Thymus (tissue), 11 donors: ENCODE measurements around the gene GRID2. TPM values are rescaled to one million over a fixed set of nuclear protein-coding genes. Genes with fewer than 3 reads are reported as not detected.

Source experiments
- DNase-seq, 9 donors: peaks; one replicate each; pipeline ENCODE4 v3.0.0-alpha.2; 2013; ENCODE audit warnings: low spot score in 9 of 9, low read depth in 6 of 9, missing footprints in 1 of 9
- H3K27ac ChIP-seq, 2 donors: one replicate each; pipeline ENCODE4 v1.5.1; 2013; ENCODE audit warnings: control low read depth in 1 of 2, low read depth in 1 of 2, low read length in 1 of 2, mild to moderate bottlenecking in 1 of 2, moderate library complexity in 1 of 2
- H3K27me3 ChIP-seq, 2 donors: one replicate each; pipeline ENCODE4 v1.5.1; 2013; ENCODE audit warnings: low read length in 1 of 2; ENCODE audit not compliant: control insufficient read depth in 2 of 2, insufficient read depth in 1 of 2
- H3K36me3 ChIP-seq, 2 donors: one replicate each; pipeline ENCODE4 v1.5.1; 2013; ENCODE audit warnings: low read length in 1 of 2, mild to moderate bottlenecking in 1 of 2, moderate library complexity in 1 of 2; ENCODE audit not compliant: control insufficient read depth in 2 of 2, insufficient read depth in 2 of 2
- H3K4me1 ChIP-seq, 2 donors: one replicate each; pipeline ENCODE4 v1.5.1; 2013; ENCODE audit warnings: low read length in 2 of 2; ENCODE audit not compliant: control insufficient read depth in 2 of 2, insufficient read depth in 2 of 2
- H3K4me3 ChIP-seq, 2 donors: one replicate each; pipeline ENCODE4 v1.5.1; 2013; ENCODE audit warnings: low read length in 2 of 2, control low read depth in 1 of 2, mild to moderate bottlenecking in 1 of 2
- H3K9me3 ChIP-seq, 2 donors: one replicate each; pipeline ENCODE4 v1.5.1; 2013; ENCODE audit warnings: low read length in 1 of 2, mild to moderate bottlenecking in 1 of 2; ENCODE audit not compliant: control insufficient read depth in 2 of 2, insufficient read depth in 1 of 2
- WGBS: extraction: QIAGEN DNeasy Blood & Tissue Kit; methylation state at CpG from one replicate; pipeline ENCODE4 v1.1.7; 2013; 5-methylcytosine and 5-hydroxymethylcytosine counted together
- polyA plus RNA-seq: library from polyadenylated mRNA; stranded (reverse); fragments of 200-250 nt; gene quantifications from one replicate; pipeline ENCODE4 v1.2.3, GENCODE V29; 2013
- total RNA-seq: library from RNA; stranded (reverse); fragments of 120-200 nt; gene quantifications from one replicate; pipeline ENCODE4 v1.2.4, GENCODE V29; 2013
- donor health status: healthy.

GRID2 gene
- total and polyA plus RNA-seq, 2 donors, result 0.05 to 0.09 TPM

DNA sequence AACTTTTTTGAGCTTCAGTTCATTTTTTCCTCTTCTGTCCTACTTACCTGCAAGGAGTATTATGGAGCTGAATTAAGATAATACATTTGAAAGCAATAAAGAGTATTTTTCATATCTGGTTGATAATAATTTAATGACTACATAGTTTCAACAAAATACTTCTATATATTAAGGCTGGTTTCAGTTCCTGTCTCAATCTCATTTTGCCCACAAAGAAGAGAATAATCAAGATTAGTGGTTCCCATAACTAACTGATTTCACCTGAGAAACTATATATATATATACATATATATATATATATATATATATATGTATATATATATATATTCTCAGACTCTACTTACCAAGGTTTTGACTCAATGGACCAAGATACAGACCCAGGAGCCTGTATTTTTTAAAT, 1437.1 kb downstream of the GRID2 start:
- Histone ChIP-seq H3K36me3 (no peaks in the 10 kb centered on the region), H3K4me3 (no peak overlapping the region), H3K27ac (no peak overlapping the region), H3K27me3 (no peaks in the 10 kb centered on the region), H3K9me3 (no peaks in the 10 kb centered on the region), H3K4me1 (no peaks in the 10 kb centered on the region)
- no peak for DNase-seq

DNA sequence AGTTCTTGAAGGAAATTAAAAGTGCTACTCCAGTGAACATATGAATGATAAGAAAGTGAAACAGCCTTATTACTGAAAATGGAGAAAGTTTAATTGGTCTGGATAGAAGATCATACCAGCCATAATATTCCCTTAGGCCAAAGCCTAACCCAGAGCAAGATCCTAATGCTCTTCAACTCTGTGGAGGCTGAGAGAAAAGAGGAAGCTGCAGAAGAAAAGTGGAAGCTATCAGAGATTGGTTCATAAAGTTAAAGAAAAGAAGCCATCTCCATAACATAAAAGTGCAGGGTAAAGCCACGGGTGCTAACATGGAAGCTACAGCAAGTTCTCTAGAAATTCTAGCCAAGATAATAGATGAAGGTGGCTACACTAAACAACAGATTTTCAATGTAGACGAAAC, 1439.3 kb downstream of the GRID2 start:
- DNase-seq, result no peak
- Histone ChIP-seq H3K27ac (no peak overlapping the region), H3K9me3 (no peaks in the 10 kb centered on the region), H3K36me3 (no peaks in the 10 kb centered on the region), H3K4me1 (no peaks in the 10 kb centered on the region), H3K27me3 (no peaks in the 10 kb centered on the region), H3K4me3 (no peak overlapping the region)
- 78% methylated on average over 2 of the region's 2 CpGs for WGBS

DNA sequence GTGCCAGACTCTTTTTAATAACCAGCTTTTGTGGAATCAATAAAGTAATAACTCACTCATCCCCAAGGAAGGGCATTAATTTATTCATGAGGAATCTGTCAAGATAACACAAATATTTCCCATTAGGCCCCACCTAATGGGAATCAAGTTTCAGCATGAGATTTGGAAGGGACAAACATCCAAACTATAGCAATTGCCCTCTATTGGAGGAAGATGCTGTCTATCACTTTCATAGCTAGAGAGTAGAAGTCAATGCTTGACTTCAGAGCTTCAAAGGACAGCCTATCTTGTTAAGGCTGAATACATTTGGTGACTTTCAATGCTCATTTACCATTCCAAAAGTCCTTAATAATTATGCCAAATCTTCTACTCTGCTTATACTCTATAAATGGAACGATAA, 1439.9 kb downstream of the GRID2 start:
- WGBS, result 95% methylated on average over 1 of the region's 1 CpG

DNA sequence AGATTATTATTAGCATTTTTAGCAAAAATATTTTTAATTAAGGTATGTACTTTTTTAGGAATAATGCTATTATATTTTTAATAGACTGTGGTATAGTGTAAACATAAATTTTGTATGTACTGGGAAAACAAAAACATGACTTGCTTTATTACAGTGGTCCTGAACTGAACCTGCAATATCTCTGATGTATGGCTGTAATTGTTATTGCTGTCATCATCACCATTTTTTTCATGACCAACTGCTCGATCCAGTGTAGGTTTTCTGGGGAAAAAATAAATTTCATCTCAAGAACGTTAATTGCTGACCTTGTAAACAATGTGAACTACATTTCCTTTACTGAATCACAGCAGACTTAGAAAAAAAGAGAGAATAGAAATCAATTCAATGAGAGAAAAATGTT, 1441.2 kb downstream of the GRID2 start:
- Histone ChIP-seq H3K9me3 (no peaks in the 10 kb centered on the region), H3K4me3 (no peak overlapping the region), H3K4me1 (no peaks in the 10 kb centered on the region), H3K27me3 (no peaks in the 10 kb centered on the region), H3K36me3 (no peaks in the 10 kb centered on the region), H3K27ac (no peak overlapping the region)
- WGBS, result 94% methylated on average over 2 of the region's 2 CpGs
- no peak for DNase-seq

More for the DNA sequence above, 1439.9 kb downstream of the GRID2 start:
- Histone ChIP-seq H3K4me3 (no peak overlapping the region), H3K9me3 (no peaks in the 10 kb centered on the region), H3K27me3 (no peaks in the 10 kb centered on the region), H3K4me1 (no peaks in the 10 kb centered on the region), H3K36me3 (no peaks in the 10 kb centered on the region), H3K27ac (no peak overlapping the region)
- DNase-seq, result no peak

DNA sequence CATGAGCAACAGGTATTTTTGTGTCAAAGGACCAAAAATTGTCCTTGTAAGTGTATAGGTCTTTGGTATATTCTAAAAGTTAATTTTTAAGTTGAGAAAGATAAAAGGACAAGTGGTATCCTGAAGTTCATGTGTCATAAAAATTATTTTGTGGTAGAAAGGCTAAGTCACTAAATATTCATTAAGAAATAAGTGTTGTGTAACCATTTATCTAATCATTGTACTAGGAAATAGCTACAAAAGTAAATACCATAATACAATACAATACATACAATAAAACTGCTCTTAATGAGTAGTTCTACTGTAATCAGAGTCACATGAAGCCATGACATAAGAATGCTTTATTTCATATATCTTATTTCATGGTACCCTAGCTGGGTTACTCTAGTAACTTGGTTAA, 1442.3 kb downstream of the GRID2 start:
- Histone ChIP-seq H3K36me3 (no peaks in the 10 kb centered on the region), H3K27ac (no peak overlapping the region), H3K4me1 (no peaks in the 10 kb centered on the region), H3K9me3 (no peaks in the 10 kb centered on the region), H3K4me3 (no peak overlapping the region), H3K27me3 (no peaks in the 10 kb centered on the region)
- no peak for DNase-seq

DNA sequence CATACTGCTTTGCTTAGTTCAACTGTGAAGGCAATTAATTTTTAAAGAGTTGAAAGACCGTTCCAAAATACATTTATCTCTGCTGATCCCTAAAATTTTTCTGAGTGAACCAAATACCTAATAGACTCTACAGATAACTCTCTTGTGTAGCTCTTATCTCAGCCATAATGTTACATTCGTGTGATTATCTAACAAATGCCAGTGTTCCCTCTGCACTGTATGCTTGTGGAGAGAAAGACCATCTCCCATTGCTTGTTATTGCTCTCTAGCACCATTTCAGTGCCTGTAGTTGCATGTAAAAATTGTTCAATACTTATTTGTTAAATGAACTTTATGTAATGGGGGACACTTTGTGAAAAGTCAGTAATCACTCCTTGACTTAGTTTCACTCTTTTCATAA, 1443.5 kb downstream of the GRID2 start:
- Histone ChIP-seq H3K4me1 (no peaks in the 10 kb centered on the region), H3K27me3 (no peaks in the 10 kb centered on the region), H3K27ac (no peak overlapping the region), H3K4me3 (no peak overlapping the region), H3K36me3 (no peaks in the 10 kb centered on the region), H3K9me3 (no peaks in the 10 kb centered on the region)
- 86% methylated on average over 2 of the region's 2 CpGs for WGBS
- no peak for DNase-seq

DNA sequence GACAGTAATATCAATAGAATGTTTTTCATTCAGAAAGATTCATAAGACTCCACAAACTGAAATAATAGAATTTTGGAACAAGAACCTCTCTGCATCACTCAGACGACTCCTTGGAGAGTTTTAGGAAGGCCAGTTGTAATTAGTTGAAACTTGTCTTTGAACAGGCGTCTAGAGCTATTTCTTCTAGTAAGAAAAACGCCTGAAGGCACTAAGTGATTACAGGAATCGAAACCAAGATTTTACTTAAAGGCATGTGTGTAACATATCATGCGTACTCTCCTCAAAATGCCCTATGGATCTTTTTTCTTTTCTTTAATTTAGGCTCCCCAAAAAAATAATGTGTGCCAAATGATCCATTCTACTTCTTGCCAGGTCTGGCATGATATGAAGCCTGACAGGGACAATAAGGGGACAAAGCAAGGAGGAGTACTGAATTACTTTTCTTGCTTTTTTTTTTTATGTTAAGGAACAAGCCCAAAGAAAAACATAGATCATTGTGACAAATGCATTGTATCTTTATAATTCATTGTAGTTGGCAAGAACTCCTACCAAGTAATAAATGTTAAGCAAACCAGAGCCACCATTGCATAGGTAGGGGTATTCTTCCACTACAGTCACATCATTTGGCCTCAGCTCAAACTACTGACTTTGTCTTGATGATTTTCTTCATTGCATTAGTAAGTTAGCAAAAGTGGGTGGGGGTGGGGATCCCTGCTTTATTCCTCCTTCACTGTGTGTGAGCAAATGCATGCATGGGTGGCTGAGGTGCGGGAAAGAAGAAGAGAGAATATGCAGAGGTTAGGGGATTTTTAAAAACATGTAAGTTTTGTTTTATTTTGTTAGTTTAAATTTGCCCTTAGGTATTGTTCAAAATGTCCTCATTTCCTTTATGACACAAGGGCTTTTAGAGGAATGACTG, 1444.9 kb downstream of the GRID2 start:
- Histone ChIP-seq H3K4me1 (no peaks in the 10 kb centered on the region), H3K27ac (no peak overlapping the region), H3K27me3 (no peaks in the 10 kb centered on the region), H3K36me3 (no peaks in the 10 kb centered on the region), H3K4me3 (no peak overlapping the region), H3K9me3 (no peaks in the 10 kb centered on the region)
- no peak for DNase-seq
- 92% methylated on average over 6 of the region's 6 CpGs for WGBS

DNA sequence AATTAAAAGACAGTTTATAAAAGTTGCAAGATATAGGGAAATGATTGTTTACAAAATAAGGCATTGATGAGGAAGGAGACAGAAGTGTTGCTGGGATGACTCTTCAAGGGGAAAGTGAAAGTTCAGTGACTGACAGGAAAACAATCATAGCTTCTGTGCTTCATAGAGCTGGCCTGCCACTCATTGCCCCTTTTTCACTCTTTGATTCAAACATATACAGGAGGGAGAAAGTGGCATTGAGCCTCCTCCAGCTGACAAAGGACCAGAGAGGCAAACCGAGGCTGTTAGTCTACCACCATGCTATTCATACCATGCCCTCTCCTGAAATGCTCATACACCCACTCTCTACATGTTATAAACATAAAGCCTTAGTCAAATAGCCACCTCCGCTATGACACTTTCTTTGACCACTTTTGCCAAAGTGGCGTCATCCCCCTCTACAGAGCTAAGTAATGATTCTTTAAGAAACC, 1445.6 kb downstream of the GRID2 start:
- no peak for DNase-seq
- 95% methylated on average over 3 of the region's 3 CpGs for WGBS
- Histone ChIP-seq H3K27ac (no peak overlapping the region), H3K4me3 (no peak overlapping the region), H3K9me3 (no peaks in the 10 kb centered on the region), H3K27me3 (no peaks in the 10 kb centered on the region), H3K4me1 (no peaks in the 10 kb centered on the region), H3K36me3 (no peaks in the 10 kb centered on the region)

DNA sequence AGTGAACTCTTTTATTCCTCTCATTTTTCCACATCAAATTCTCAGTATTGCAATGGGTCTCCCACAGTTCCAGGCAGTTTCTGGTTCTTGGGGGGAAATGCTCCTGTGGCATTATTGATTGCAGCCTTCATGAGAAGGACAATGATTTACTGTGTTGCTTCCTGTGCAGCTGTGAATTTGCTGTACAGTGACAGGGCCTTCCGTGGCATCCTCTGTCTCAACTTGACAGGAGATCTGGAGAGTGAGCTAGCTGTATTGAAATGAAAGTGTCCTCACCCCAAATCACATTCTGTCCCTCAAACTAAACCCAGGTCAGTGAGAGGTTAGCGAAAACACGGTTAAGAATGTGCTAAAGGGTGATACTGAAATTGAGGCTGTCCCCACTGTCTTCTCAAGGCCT, 1447.6 kb downstream of the GRID2 start:
- Histone ChIP-seq H3K9me3 (no peaks in the 10 kb centered on the region), H3K27ac (no peak overlapping the region), H3K36me3 (no peaks in the 10 kb centered on the region), H3K4me3 (no peak overlapping the region), H3K27me3 (no peaks in the 10 kb centered on the region), H3K4me1 (no peaks in the 10 kb centered on the region)
- no peak for DNase-seq
- 53% methylated on average over 3 of the region's 3 CpGs for WGBS
